Activated CD8-positive, alpha-beta memory T cell treated with anti-CD3 and anti-CD28 coated beads for 4 hours (primary cell): ENCODE data around the gene SLC22A23.

Source experiments
- DNase-seq, 2 donors: peaks; one replicate each; pipeline ENCODE4 v3.0.0-alpha.2; 2020; ENCODE audit warnings: low read depth in 2 of 2

Gene SLC22A23

GRCh38 chr6:3353213-3353903 is 103.5 kb downstream of the SLC22A23 start:
- no peak for DNase-seq

GRCh38 chr6:3352678-3353077 is 104.2 kb downstream of the SLC22A23 start:
- DNase-seq, result no peak

GRCh38 chr6:3351829-3352524 is 104.9 kb downstream of the SLC22A23 start:
- DNase-seq, result no peak

GRCh38 chr6:3351105-3351676 is 105.7 kb downstream of the SLC22A23 start:
- DNase-seq, result no peak

GRCh38 chr6:3350252-3350796 is 106.5 kb downstream of the SLC22A23 start:
- DNase-seq, result no peak

- no peak for DNase-seq
These were observed 107.2 kb downstream of the SLC22A23 start for GRCh38 chr6:3349388-3350251.

GRCh38 chr6:3348821-3349220 is 108.0 kb downstream of the SLC22A23 start:
- DNase-seq, result no peak

GRCh38 chr6:3347826-3348225 is 109.0 kb downstream of the SLC22A23 start:
- DNase-seq, result no peak

GRCh38 chr6:3347247-3347646 is 109.6 kb downstream of the SLC22A23 start:
- DNase-seq, result no peak

GRCh38 chr6:3346476-3346875 is 110.4 kb downstream of the SLC22A23 start:
- DNase-seq, result no peak

- no peak for DNase-seq
These were observed 111.0 kb downstream of the SLC22A23 start for GRCh38 chr6:3345836-3346235.

GRCh38 chr6:3343089-3343883 is 113.6 kb downstream of the SLC22A23 start:
- DNase-seq, result no peak

- DNase-seq, result no peak
These were observed 115.4 kb downstream of the SLC22A23 start for GRCh38 chr6:3341467-3341866.

GRCh38 chr6:3340894-3341293 is 116.0 kb downstream of the SLC22A23 start:
- DNase-seq, result no peak

GRCh38 chr6:3340358-3340802 is 116.5 kb downstream of the SLC22A23 start:
- DNase-seq, result no peak

GRCh38 chr6:3339811-3340210 is 117.0 kb downstream of the SLC22A23 start:
- no peak for DNase-seq

GRCh38 chr6:3337521-3338350 is 119.1 kb downstream of the SLC22A23 start:
- no peak for DNase-seq

GRCh38 chr6:3336859-3337515 is 119.9 kb downstream of the SLC22A23 start:
- DNase-seq, result no peak

GRCh38 chr6:3336066-3336786 is 120.6 kb downstream of the SLC22A23 start:
- no peak for DNase-seq
